NOMO-1 treated with dmso at 0.1 percent for 144 hours (cell line): Measurements from ENCODE around the gene CEBPA.
A peak's percentile ranks its signal among the peaks of the same experiment; 100 is the strongest.

Source experiments
- DNase-seq: peaks from one replicate; lab custom pipeline; 2025; ENCODE audit not compliant: unreplicated experiment; lab: John Stamatoyannopoulos, UW

Gene CEBPA

GRCh38 chr19:33302175-33302973 lies at the start of gene CEBPA:
Gene CEBPA (minus strand): TSS chr19:33302534. CDS start chr19:33302414, 120 bp downstream.
- peak; percentile 84 for DNase-seq

- no peak for DNase-seq
Observed at GRCh38 chr19:33350538-33351309, 48.4 kb upstream of the CEBPA start.

- no peak for DNase-seq
Observed at GRCh38 chr19:33349319-33350289, 47.3 kb upstream of the CEBPA start.

- no peak for DNase-seq
Observed at GRCh38 chr19:33348301-33349010, 46.1 kb upstream of the CEBPA start.

GRCh38 chr19:33347300-33347699 lies 45.0 kb upstream of the CEBPA start:
- no peak for DNase-seq

- DNase-seq = no peak
Observed at GRCh38 chr19:33346665-33347064, 44.3 kb upstream of the CEBPA start.

- DNase-seq = no peak
Observed at GRCh38 chr19:33345163-33345562, 42.8 kb upstream of the CEBPA start.

GRCh38 chr19:33344573-33344925 lies 42.2 kb upstream of the CEBPA start:
- no peak for DNase-seq

- DNase-seq = no peak
Observed at GRCh38 chr19:33343859-33344572, 41.7 kb upstream of the CEBPA start.

- DNase-seq = no peak
Observed at GRCh38 chr19:33343301-33343700, 41.0 kb upstream of the CEBPA start.

GRCh38 chr19:33340991-33341390 lies 38.7 kb upstream of the CEBPA start:
- no peak for DNase-seq

- DNase-seq = no peak
Observed at GRCh38 chr19:33339016-33339984, 37.0 kb upstream of the CEBPA start.

GRCh38 chr19:33335446-33335845 lies 33.1 kb upstream of the CEBPA start:
- no peak for DNase-seq

GRCh38 chr19:33334271-33334670 lies 31.9 kb upstream of the CEBPA start:
- DNase-seq = no peak

- DNase-seq = no peak
Observed at GRCh38 chr19:33333642-33334041, 31.3 kb upstream of the CEBPA start.

- no peak for DNase-seq
Observed at GRCh38 chr19:33333151-33333550, 30.8 kb upstream of the CEBPA start.

- DNase-seq = peak; percentile 91
Observed at GRCh38 chr19:33332248-33332647, 29.9 kb upstream of the CEBPA start.

GRCh38 chr19:33329736-33330135 lies 27.4 kb upstream of the CEBPA start:
- peak; percentile 33 for DNase-seq

- DNase-seq = no peak
Observed at GRCh38 chr19:33329060-33329459, 26.7 kb upstream of the CEBPA start.
